ENCODE results near the gene TNFAIP1. TPM values are rescaled to one million over a fixed set of nuclear protein-coding genes. Genes with fewer than 3 reads are reported as not detected.
A peak's percentile ranks its signal among the peaks of the same experiment; 100 is the strongest.

Gene TNFAIP1
- total RNA-seq, 2 donors from 2014 or later: 29.9 to 36.1 TPM

DNA sequence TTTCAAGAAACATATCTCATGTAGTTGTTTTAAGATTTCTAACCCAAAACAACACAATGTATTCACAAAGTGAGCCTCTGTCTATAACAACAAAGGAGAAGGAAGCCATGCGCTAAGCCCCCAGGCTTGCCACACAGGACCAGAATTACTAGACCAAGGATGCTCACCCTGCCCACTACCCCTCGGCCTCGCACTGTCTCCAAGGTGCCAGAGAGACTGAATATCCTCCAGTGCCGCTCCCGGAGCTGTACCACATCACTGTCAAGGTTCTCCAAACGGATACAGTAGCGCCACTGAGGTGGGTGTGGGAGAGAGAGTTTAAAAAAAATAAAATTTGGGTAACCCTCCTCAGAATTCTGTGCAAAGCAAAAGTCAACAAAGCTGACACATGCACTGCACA, 14.7 kb downstream of the TNFAIP1 start:
- H3K4me1 Mint-ChIP-seq: peaks cover 4% of the 10 kb centered on the region
- no peak overlapping the region for H3K4me3 Mint-ChIP-seq
- Histone ChIP-seq H3K27ac (ENCODE audit: low read depth, low read length) (no peak overlapping the region), H3K4me1 (ENCODE audit: control insufficient read depth, insufficient read depth, low read length) (peaks cover 9% of the 10 kb centered on the region), H3K27me3 (ENCODE audit: control insufficient read depth, insufficient read depth, low read length, poor library complexity, severe bottlenecking) (no peaks in the 10 kb centered on the region), H3K4me3 (ENCODE audit: low read length) (no peak overlapping the region), H3K9ac (ENCODE audit: extremely low read depth, low read length, poor library complexity, severe bottlenecking) (no peak overlapping the region), H3K36me3 (ENCODE audit: control insufficient read depth, insufficient read depth, low read length) (peaks cover 91% of the 10 kb centered on the region), H3K9me3 (ENCODE audit: control insufficient read depth, low read length) (no peaks in the 10 kb centered on the region)
- TF ChIP-seq, protein P1, sequence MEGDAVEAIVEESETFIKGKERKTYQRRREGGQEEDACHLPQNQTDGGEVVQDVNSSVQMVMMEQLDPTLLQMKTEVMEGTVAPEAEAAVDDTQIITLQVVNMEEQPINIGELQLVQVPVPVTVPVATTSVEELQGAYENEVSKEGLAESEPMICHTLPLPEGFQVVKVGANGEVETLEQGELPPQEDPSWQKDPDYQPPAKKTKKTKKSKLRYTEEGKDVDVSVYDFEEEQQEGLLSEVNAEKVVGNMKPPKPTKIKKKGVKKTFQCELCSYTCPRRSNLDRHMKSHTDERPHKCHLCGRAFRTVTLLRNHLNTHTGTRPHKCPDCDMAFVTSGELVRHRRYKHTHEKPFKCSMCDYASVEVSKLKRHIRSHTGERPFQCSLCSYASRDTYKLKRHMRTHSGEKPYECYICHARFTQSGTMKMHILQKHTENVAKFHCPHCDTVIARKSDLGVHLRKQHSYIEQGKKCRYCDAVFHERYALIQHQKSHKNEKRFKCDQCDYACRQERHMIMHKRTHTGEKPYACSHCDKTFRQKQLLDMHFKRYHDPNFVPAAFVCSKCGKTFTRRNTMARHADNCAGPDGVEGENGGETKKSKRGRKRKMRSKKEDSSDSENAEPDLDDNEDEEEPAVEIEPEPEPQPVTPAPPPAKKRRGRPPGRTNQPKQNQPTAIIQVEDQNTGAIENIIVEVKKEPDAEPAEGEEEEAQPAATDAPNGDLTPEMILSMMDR (conservative IDR thresholded peaks at IDR 0.05): no peak
- no peaks in the 10 kb centered on the region for H3K27me3 Mint-ChIP-seq (ENCODE audit: insufficient read depth)
- H3K36me3 Mint-ChIP-seq (ENCODE audit: low read depth): peaks cover 83% of the 10 kb centered on the region
- no peak for DNase-seq
- H3K27ac Mint-ChIP-seq: no peak overlapping the region
- 97% methylated on average over 7 of the region's 7 CpGs; no CpG with 5 or more reads in 1 of the 2 experiments for WGBS, 2 experiments (ENCODE audit: insufficient coverage in 1 of 2, insufficient read length in 1 of 2)
- no peaks in the 10 kb centered on the region for H3K9me3 Mint-ChIP-seq

DNA sequence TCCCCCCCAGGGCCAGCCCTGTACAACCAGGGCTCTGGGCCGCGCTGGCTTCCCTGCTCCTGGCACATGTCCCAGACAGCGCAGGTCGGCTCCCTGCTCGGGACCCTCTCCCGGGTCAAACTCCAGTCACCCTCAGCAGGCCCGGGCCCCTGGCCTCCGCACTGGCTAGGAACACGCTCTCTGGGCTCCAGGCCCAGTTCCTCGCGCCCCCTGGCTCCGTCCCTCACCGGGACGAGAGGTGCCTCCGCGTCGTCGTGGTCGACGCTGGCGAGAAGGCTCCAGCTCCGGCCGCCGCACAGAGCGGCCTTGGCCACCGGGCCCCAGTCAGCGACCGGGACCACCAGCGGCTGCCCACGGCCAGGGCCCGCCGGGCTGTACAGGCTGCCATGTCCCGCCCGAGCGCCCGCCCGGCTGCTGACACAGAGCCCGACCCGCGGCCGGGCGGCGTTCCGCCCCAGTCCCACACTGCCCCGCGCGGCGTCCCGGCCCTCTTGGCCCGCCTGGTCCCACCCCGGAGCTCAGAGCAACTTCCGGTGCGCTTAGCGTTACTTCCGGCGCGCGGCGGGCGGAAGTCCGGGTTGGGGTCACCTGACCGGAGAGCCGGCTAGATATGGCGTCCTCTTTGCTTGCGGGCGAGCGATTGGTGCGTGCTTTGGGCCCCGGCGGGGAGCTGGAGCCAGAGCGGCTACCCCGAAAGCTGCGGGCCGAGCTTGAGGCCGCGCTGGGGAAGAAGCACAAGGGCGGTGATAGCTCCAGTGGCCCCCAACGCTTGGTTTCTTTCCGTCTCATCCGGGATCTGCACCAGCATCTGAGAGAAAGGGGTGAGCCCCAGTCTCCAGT, 21.7 kb downstream of the TNFAIP1 start, which contains the start of gene POLDIP2:
TSS of gene POLDIP2 (minus strand) at position 467 of the 840 bp plus-strand sequence. CDS start at position 388, 79 bp downstream.
- whole genome bisulfite sequencing, 2 experiments (ENCODE audit: insufficient coverage in 1 of 2, insufficient read length in 1 of 2): 0% methylated on average over 43 to 80 of the region's 80 CpGs
- Histone ChIP-seq H3K4me1 (ENCODE audit: control insufficient read depth, insufficient read depth, low read length) (peaks cover 3% of the 10 kb centered on the region), H3K27me3 (ENCODE audit: control insufficient read depth, insufficient read depth, low read length, poor library complexity, severe bottlenecking) (peaks cover 7% of the 10 kb centered on the region), H3K9ac (ENCODE audit: extremely low read depth, low read length, poor library complexity, severe bottlenecking) (peak within 1 kb of the TSS; percentile 81), H3K9me3 (ENCODE audit: control insufficient read depth, low read length) (no peaks in the 10 kb centered on the region), H3K36me3 (ENCODE audit: control insufficient read depth, insufficient read depth, low read length) (peaks cover 61% of the 10 kb centered on the region), H3K4me3 (ENCODE audit: low read length) (peak within 1 kb of the TSS; percentile 84), H3K27ac (ENCODE audit: low read depth, low read length) (peak within 1 kb of the TSS; percentile 26)
- H3K9me3 Mint-ChIP-seq: no peaks in the 10 kb centered on the region
- peak within 1 kb of the TSS; percentile 99 for H3K27ac Mint-ChIP-seq
- TF ChIP-seq, protein P1 (conservative IDR thresholded peaks at IDR 0.05): peak; percentile 15
- peaks cover 52% of the 10 kb centered on the region for H3K36me3 Mint-ChIP-seq (ENCODE audit: low read depth)
- H3K4me1 Mint-ChIP-seq: peaks cover 12% of the 10 kb centered on the region
- H3K4me3 Mint-ChIP-seq: peak within 1 kb of the TSS; percentile 95
- DNase-seq: peak; percentile 99
- no peaks in the 10 kb centered on the region for H3K27me3 Mint-ChIP-seq (ENCODE audit: insufficient read depth)

DNA sequence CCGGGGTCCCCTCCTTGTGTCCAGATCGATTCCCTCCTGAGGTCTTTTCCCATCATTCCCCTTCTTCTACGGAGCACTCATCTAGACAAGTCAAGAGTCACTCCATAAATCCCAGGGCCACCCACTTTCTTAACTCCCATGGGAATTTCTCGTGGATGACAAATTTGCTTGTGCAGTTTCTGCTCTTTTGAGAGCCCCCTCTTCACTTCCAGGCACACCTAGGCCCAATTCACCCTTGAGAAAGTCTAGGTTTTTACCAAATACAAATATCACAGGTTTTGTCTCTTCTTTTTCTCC, 22.3 kb downstream of the TNFAIP1 start:
- Histone ChIP-seq H3K27me3 (ENCODE audit: control insufficient read depth, insufficient read depth, low read length, poor library complexity, severe bottlenecking) (peaks cover 8% of the 10 kb centered on the region), H3K9me3 (ENCODE audit: control insufficient read depth, low read length) (no peaks in the 10 kb centered on the region), H3K4me1 (ENCODE audit: control insufficient read depth, insufficient read depth, low read length) (peaks cover 3% of the 10 kb centered on the region), H3K9ac (ENCODE audit: extremely low read depth, low read length, poor library complexity, severe bottlenecking) (peak overlapping the region; percentile 81), H3K4me3 (ENCODE audit: low read length) (peak overlapping the region; percentile 84), H3K36me3 (ENCODE audit: control insufficient read depth, insufficient read depth, low read length) (peaks cover 59% of the 10 kb centered on the region), H3K27ac (ENCODE audit: low read depth, low read length) (peak overlapping the region; percentile 26)
- no peaks in the 10 kb centered on the region for H3K27me3 Mint-ChIP-seq (ENCODE audit: insufficient read depth)
- H3K27ac Mint-ChIP-seq: peak overlapping the region; percentile 99
- 0 to 3% methylated on average over 4 of the region's 4 CpGs for WGBS, 2 experiments (ENCODE audit: insufficient coverage in 1 of 2, insufficient read length in 1 of 2)
- H3K9me3 Mint-ChIP-seq: no peaks in the 10 kb centered on the region
- peak overlapping the region; percentile 95 for H3K4me3 Mint-ChIP-seq
- TF ChIP-seq, protein P1 (conservative IDR thresholded peaks at IDR 0.05): no peak
- peaks cover 12% of the 10 kb centered on the region for H3K4me1 Mint-ChIP-seq
- DNase-seq: no peak
- peaks cover 50% of the 10 kb centered on the region for H3K36me3 Mint-ChIP-seq (ENCODE audit: low read depth)
